SK-N-SH treated with all-trans-retinoic acid at 6 μM for 48 hours (cell line): ENCODE results near the gene MYOCD.

Experiments used
- ATAC-seq: fragments of 200-7000 bp; cut with Tn5 transposase; 3 replicates; pipeline ENCODE4 v1.9.1; 2020; ENCODE audit warnings: mild to moderate bottlenecking, moderate library complexity
- ARNTL ChIP-seq: fragments of 450-650 bp; formaldehyde crosslinking; IDR thresholded peaks from 2 replicates; pipeline ENCODE4 v1.5.0; 2020; ENCODE audit warnings: low read depth, mild to moderate bottlenecking, moderate library complexity, borderline replicate concordance
- BACH2 ChIP-seq: fragments of 250-450 bp; sonication (Bioruptor Pico); IDR thresholded peaks from 2 replicates; pipeline ENCODE4 v1.9.0; 2021; ENCODE audit warnings: mild to moderate bottlenecking, borderline replicate concordance
- CSDC2 ChIP-seq: fragments of 250-450 bp; sonication (Bioruptor Pico); IDR thresholded peaks from 2 replicates; pipeline ENCODE4 v1.5.0; 2020; ENCODE audit warnings: mild to moderate bottlenecking, moderate library complexity
- ESRRG ChIP-seq: fragments of 250-450 bp; sonication (Bioruptor Pico); IDR thresholded peaks from 2 replicates; pipeline ENCODE4 v1.6.1; 2021; ENCODE audit warnings: mild to moderate bottlenecking
- GLIS3 ChIP-seq: fragments of 250-450 bp; sonication (Bioruptor Pico); IDR thresholded peaks from 2 replicates; pipeline ENCODE4 v1.5.0; 2020; ENCODE audit warnings: mild to moderate bottlenecking, moderate library complexity
- ISL1 ChIP-seq: fragments of 250-450 bp; sonication (Bioruptor Pico); IDR thresholded peaks from 2 replicates; pipeline ENCODE4 v2.1.2; 2022; ENCODE audit warnings: mild to moderate bottlenecking, moderate library complexity
- OSR1 ChIP-seq: fragments of 250-450 bp; sonication (Bioruptor Pico); IDR thresholded peaks from 2 replicates; pipeline ENCODE4 v1.8.0; 2022; ENCODE audit warnings: moderate library complexity, mild to moderate bottlenecking, inconsistent platforms
- PPARA ChIP-seq: fragments of 250-450 bp; sonication (Bioruptor Pico); IDR thresholded peaks from 2 replicates; pipeline ENCODE4 v1.5.0; 2020; ENCODE audit warnings: mild to moderate bottlenecking, borderline replicate concordance
- RARB ChIP-seq: fragments of 250-450 bp; sonication (Bioruptor Pico); IDR thresholded peaks from 2 replicates; pipeline ENCODE4 v1.8.0; 2021; ENCODE audit warnings: mild to moderate bottlenecking, moderate library complexity
- SNAI2 ChIP-seq: fragments of 250-450 bp; sonication (Bioruptor Pico); IDR thresholded peaks from 2 replicates; pipeline ENCODE4 v1.5.0; 2020; ENCODE audit warnings: mild to moderate bottlenecking, moderate library complexity
- TCF4 ChIP-seq: fragments of 250-450 bp; sonication (Bioruptor Pico); IDR thresholded peaks from 2 replicates; pipeline ENCODE4 v1.8.0; 2021; ENCODE audit warnings: mild to moderate bottlenecking, moderate library complexity, borderline replicate concordance
- TOX ChIP-seq: fragments of 250-450 bp; sonication (Bioruptor Pico); IDR thresholded peaks from 2 replicates; pipeline ENCODE4 v1.8.0; 2021; ENCODE audit warnings: mild to moderate bottlenecking, moderate library complexity, borderline replicate concordance
- ZFP3 ChIP-seq: fragments of 250-450 bp; sonication (Bioruptor Pico); IDR thresholded peaks from 2 replicates; pipeline ENCODE4 v1.5.0; 2020; ENCODE audit warnings: mild to moderate bottlenecking, moderate library complexity
- ZFP30 ChIP-seq: fragments of 450-650 bp; formaldehyde crosslinking; IDR thresholded peaks from 2 replicates; pipeline ENCODE4 v1.5.0; 2022; ENCODE audit warnings: mild to moderate bottlenecking, moderate library complexity
- ZNF565 ChIP-seq: fragments of 450-650 bp; formaldehyde crosslinking; conservative IDR thresholded peaks from 2 replicates; pipeline ENCODE4 v1.5.0; 2020; ENCODE audit warnings: low read depth, mild to moderate bottlenecking, moderate library complexity
- ZNF70 ChIP-seq: fragments of 450-650 bp; formaldehyde crosslinking; IDR thresholded peaks from 2 replicates; pipeline ENCODE4 v1.5.0; 2020; ENCODE audit warnings: mild to moderate bottlenecking, moderate library complexity
- TF ChIP-seq, protein P1 (sequence below): fragments of 250-450 bp; sonication (Bioruptor Pico); IDR thresholded peaks from 2 replicates; pipeline ENCODE4 v1.5.0; 2020; ENCODE audit warnings: mild to moderate bottlenecking, moderate library complexity
- TF ChIP-seq, protein P2 (sequence below): fragments of 250-450 bp; sonication (Bioruptor Pico); IDR thresholded peaks from 2 replicates; pipeline ENCODE4 v1.8.0; 2021; ENCODE audit warnings: low read depth, mild to moderate bottlenecking, moderate library complexity, borderline replicate concordance
- TF ChIP-seq, protein P3 (sequence below): fragments of 250-450 bp; sonication (Bioruptor Pico); IDR thresholded peaks from 2 replicates; pipeline ENCODE4 v1.5.1; 2021; ENCODE audit warnings: mild to moderate bottlenecking, moderate library complexity
- TF ChIP-seq, protein P4 (sequence below): fragments of 250-450 bp; sonication (Bioruptor Pico); IDR thresholded peaks from 2 replicates; pipeline ENCODE4 v1.8.0; 2020; ENCODE audit warnings: mild to moderate bottlenecking, moderate library complexity, borderline replicate concordance

The MYOCD gene

DNA sequence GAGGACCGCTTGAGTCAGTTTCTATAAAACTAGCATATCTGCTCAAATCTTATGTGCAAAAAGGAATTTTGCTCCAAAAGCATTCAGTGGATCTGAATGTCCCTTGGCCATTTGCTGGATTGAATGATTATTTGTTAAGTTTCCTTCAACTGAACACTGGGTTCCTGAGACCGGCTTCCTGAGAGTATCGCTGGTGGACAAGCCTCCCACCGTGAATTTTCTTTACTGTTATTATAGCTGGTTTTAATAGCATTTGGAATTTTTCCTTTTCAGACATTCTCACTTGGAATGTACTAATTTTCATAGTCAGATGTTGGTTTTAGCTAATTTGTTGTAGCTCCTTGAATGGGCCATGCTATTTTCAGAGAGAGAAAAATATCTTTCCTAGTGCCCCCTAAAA is 9.8 kb upstream of the MYOCD start:
- TF ChIP-seq ARNTL (CRISPR knock-in tag) = no peak
- no peak for TF ChIP-seq OSR1
- TF ChIP-seq TOX (CRISPR knock-in tag) = no peak
- no peak for TF ChIP-seq ZNF70 (CRISPR knock-in tag)
- TF ChIP-seq, protein P1, sequence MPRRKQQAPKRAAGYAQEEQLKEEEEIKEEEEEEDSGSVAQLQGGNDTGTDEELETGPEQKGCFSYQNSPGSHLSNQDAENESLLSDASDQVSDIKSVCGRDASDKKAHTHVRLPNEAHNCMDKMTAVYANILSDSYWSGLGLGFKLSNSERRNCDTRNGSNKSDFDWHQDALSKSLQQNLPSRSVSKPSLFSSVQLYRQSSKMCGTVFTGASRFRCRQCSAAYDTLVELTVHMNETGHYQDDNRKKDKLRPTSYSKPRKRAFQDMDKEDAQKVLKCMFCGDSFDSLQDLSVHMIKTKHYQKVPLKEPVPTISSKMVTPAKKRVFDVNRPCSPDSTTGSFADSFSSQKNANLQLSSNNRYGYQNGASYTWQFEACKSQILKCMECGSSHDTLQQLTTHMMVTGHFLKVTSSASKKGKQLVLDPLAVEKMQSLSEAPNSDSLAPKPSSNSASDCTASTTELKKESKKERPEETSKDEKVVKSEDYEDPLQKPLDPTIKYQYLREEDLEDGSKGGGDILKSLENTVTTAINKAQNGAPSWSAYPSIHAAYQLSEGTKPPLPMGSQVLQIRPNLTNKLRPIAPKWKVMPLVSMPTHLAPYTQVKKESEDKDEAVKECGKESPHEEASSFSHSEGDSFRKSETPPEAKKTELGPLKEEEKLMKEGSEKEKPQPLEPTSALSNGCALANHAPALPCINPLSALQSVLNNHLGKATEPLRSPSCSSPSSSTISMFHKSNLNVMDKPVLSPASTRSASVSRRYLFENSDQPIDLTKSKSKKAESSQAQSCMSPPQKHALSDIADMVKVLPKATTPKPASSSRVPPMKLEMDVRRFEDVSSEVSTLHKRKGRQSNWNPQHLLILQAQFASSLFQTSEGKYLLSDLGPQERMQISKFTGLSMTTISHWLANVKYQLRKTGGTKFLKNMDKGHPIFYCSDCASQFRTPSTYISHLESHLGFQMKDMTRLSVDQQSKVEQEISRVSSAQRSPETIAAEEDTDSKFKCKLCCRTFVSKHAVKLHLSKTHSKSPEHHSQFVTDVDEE = no peak
- TF ChIP-seq, protein P2, sequence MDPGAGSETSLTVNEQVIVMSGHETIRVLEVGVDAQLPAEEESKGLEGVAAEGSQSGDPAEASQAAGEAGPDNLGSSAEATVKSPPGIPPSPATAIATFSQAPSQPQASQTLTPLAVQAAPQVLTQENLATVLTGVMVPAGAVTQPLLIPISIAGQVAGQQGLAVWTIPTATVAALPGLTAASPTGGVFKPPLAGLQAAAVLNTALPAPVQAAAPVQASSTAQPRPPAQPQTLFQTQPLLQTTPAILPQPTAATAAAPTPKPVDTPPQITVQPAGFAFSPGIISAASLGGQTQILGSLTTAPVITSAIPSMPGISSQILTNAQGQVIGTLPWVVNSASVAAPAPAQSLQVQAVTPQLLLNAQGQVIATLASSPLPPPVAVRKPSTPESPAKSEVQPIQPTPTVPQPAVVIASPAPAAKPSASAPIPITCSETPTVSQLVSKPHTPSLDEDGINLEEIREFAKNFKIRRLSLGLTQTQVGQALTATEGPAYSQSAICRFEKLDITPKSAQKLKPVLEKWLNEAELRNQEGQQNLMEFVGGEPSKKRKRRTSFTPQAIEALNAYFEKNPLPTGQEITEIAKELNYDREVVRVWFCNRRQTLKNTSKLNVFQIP (CRISPR knock-in tag) = no peak
- TF ChIP-seq BACH2 = no peak
- TF ChIP-seq ESRRG (CRISPR knock-in tag) = no peak
- TF ChIP-seq, protein P3, sequence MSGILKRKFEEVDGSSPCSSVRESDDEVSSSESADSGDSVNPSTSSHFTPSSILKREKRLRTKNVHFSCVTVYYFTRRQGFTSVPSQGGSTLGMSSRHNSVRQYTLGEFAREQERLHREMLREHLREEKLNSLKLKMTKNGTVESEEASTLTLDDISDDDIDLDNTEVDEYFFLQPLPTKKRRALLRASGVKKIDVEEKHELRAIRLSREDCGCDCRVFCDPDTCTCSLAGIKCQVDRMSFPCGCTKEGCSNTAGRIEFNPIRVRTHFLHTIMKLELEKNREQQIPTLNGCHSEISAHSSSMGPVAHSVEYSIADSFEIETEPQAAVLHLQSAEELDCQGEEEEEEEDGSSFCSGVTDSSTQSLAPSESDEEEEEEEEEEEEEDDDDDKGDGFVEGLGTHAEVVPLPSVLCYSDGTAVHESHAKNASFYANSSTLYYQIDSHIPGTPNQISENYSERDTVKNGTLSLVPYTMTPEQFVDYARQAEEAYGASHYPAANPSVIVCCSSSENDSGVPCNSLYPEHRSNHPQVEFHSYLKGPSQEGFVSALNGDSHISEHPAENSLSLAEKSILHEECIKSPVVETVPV (CRISPR knock-in tag) = no peak
- no peak for TF ChIP-seq ZFP3 (CRISPR knock-in tag)
- no peak for TF ChIP-seq CSDC2 (CRISPR knock-in tag)
- TF ChIP-seq, protein P4, sequence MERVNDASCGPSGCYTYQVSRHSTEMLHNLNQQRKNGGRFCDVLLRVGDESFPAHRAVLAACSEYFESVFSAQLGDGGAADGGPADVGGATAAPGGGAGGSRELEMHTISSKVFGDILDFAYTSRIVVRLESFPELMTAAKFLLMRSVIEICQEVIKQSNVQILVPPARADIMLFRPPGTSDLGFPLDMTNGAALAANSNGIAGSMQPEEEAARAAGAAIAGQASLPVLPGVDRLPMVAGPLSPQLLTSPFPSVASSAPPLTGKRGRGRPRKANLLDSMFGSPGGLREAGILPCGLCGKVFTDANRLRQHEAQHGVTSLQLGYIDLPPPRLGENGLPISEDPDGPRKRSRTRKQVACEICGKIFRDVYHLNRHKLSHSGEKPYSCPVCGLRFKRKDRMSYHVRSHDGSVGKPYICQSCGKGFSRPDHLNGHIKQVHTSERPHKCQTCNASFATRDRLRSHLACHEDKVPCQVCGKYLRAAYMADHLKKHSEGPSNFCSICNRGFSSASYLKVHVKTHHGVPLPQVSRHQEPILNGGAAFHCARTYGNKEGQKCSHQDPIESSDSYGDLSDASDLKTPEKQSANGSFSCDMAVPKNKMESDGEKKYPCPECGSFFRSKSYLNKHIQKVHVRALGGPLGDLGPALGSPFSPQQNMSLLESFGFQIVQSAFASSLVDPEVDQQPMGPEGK (CRISPR knock-in tag) = no peak
- no peak for TF ChIP-seq PPARA (CRISPR knock-in tag)
- TF ChIP-seq, all 23 proteins: peak for 0
- ATAC-seq = no peak

DNA sequence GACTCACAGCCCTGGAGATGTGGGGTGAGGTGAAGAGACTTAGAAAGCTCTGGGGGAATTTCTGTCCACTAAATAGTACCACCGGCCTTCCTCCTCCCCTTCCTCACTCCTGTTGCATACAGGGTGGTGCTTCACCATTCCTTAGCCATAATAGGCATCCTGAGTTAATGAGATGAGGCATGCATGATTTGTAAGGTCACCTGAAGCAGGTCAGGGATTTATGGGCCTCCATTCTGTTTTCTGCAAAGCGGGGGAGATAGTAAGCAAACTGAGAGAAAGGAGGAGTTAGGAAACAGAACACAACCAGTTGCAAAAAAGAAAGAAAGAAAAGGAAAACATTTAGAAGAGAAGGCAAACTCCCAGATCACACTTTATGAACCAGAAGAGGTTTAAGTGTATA is 9.3 kb upstream of the MYOCD start:
- no peak for ATAC-seq
- no peak for TF ChIP-seq GLIS3

DNA sequence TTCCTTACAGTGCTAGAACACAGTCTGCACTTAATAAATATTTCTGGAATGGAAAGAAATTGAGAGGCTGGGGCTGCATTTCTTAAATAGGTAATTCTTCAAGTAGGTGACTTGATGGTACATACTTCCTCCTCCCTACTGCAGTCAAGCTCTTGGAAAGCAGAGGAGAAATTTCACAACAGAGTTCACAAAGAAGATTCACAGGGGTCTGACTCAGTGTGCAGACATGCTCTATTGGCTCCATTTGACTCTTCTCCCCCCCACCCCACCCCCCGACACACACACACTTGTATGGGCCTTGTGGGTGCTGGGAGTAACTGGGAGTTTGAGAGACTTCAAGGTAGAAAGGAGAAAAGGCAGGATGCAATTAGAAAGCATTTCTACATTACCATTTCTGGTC is 6.2 kb upstream of the MYOCD start:
- no peak for ATAC-seq
- TF ChIP-seq ZFP30 (CRISPR knock-in tag) = no peak

DNA sequence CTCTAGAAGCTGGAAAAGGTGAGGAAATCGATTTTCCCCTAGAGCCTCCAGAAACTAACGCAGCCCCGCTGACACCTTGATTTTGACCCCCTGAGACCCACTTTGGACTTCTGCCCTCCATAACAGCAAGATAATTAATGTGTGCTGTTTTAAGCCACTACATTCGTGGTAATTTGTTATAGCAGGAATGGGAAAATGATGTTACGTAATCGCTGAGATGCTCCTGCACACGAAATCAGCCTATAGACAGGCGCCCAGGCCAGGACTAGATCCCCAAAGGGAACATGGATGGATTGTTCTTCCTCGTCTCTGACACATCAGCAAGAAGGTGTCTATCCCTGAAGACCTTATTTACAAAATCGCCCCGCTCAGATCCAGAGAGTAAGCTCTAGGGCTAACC is 1.4 kb upstream of the MYOCD start:
- ATAC-seq = no peak
- TF ChIP-seq, protein P3 (CRISPR knock-in tag) = no peak
- TF ChIP-seq ZNF565 (CRISPR knock-in tag) (no peak), ISL1 (CRISPR knock-in tag) (no peak), TCF4 (CRISPR knock-in tag) (no peak), SNAI2 (no peak), ZNF70 (CRISPR knock-in tag) (no peak), BACH2 (no peak), ARNTL (CRISPR knock-in tag) (no peak), RARB (CRISPR knock-in tag) (no peak), ZFP3 (CRISPR knock-in tag) (no peak), TOX (CRISPR knock-in tag) (no peak)
- TF ChIP-seq, protein P4 (CRISPR knock-in tag) = no peak
- TF ChIP-seq, protein P1 = no peak
- TF ChIP-seq, all 23 proteins: peak for 0
